ENCODE data around the gene EIF3J.

EIF3J gene

GRCh38 chr15:44596511-44597010 lies 59.6 kb downstream of the EIF3J start:
- Histone ChIP-seq H3K27ac (ENCODE audit: poor library complexity, severe bottlenecking) (no peak overlapping the region), H3K4me1 (ENCODE audit: insufficient read depth, poor library complexity, severe bottlenecking) (no peaks in the 10 kb centered on the region), H3K9me3 (ENCODE audit: severe bottlenecking) (no peaks in the 10 kb centered on the region), H3K27me3 (ENCODE audit: insufficient read depth, poor library complexity, severe bottlenecking) (no peaks in the 10 kb centered on the region), H3K36me3 (ENCODE audit: low read depth) (peaks cover 90% of the 10 kb centered on the region), H3K4me3 (ENCODE audit: severe bottlenecking) (no peak overlapping the region)
- no peak for TF ChIP-seq CTCF (IDR thresholded peaks at IDR 0.05; ENCODE audit: poor library complexity, severe bottlenecking)
- DNase-seq (ENCODE audit: low spot score): no peak
- no peak for ATAC-seq (ENCODE audit: low read depth)

- H3K36me3 ChIP-seq (ENCODE audit: low read depth): peaks cover 88% of the 10 kb centered on the region
- no peak overlapping the region for H3K27ac ChIP-seq (ENCODE audit: poor library complexity, severe bottlenecking)
- no peak for ATAC-seq (ENCODE audit: low read depth)
Measured at GRCh38 chr15:44598066-44598465, 61.1 kb downstream of the EIF3J start.

GRCh38 chr15:44598892-44599291 lies 61.9 kb downstream of the EIF3J start:
- no peak for DNase-seq (ENCODE audit: low spot score)
- no peaks in the 10 kb centered on the region for H3K4me1 ChIP-seq (ENCODE audit: insufficient read depth, poor library complexity, severe bottlenecking)
- H3K36me3 ChIP-seq (ENCODE audit: low read depth): peaks cover 88% of the 10 kb centered on the region
- no peaks in the 10 kb centered on the region for H3K9me3 ChIP-seq (ENCODE audit: severe bottlenecking)
- H3K4me3 ChIP-seq (ENCODE audit: severe bottlenecking): no peak overlapping the region
- ATAC-seq (ENCODE audit: low read depth): no peak
- no peak overlapping the region for H3K27ac ChIP-seq (ENCODE audit: poor library complexity, severe bottlenecking)
- TF ChIP-seq CTCF (IDR thresholded peaks at IDR 0.05; ENCODE audit: poor library complexity, severe bottlenecking): no peak
- H3K27me3 ChIP-seq (ENCODE audit: insufficient read depth, poor library complexity, severe bottlenecking): no peaks in the 10 kb centered on the region

More at GRCh38 chr15:44598066-44598465, 61.1 kb downstream of the EIF3J start:
- DNase-seq (ENCODE audit: low spot score): no peak
- H3K9me3 ChIP-seq (ENCODE audit: severe bottlenecking): no peaks in the 10 kb centered on the region
- H3K27me3 ChIP-seq (ENCODE audit: insufficient read depth, poor library complexity, severe bottlenecking): no peaks in the 10 kb centered on the region
- H3K4me1 ChIP-seq (ENCODE audit: insufficient read depth, poor library complexity, severe bottlenecking): no peaks in the 10 kb centered on the region
- no peak overlapping the region for H3K4me3 ChIP-seq (ENCODE audit: severe bottlenecking)
- no peak for TF ChIP-seq CTCF (IDR thresholded peaks at IDR 0.05; ENCODE audit: poor library complexity, severe bottlenecking)

GRCh38 chr15:44603126-44603525 lies 66.2 kb downstream of the EIF3J start:
- ATAC-seq (ENCODE audit: low read depth) (no peak), DNase-seq (ENCODE audit: low spot score) (no peak)
- Histone ChIP-seq H3K27ac (ENCODE audit: poor library complexity, severe bottlenecking) (no peak overlapping the region), H3K27me3 (ENCODE audit: insufficient read depth, poor library complexity, severe bottlenecking) (no peaks in the 10 kb centered on the region), H3K36me3 (ENCODE audit: low read depth) (peaks cover 89% of the 10 kb centered on the region), H3K9me3 (ENCODE audit: severe bottlenecking) (peaks cover 2% of the 10 kb centered on the region), H3K4me1 (ENCODE audit: insufficient read depth, poor library complexity, severe bottlenecking) (no peaks in the 10 kb centered on the region), H3K4me3 (ENCODE audit: severe bottlenecking) (no peak overlapping the region)
- TF ChIP-seq CTCF (IDR thresholded peaks at IDR 0.05; ENCODE audit: poor library complexity, severe bottlenecking): no peak

GRCh38 chr15:44606740-44607139 lies 69.8 kb downstream of the EIF3J start:
- H3K36me3 ChIP-seq (ENCODE audit: low read depth): peaks cover 90% of the 10 kb centered on the region
- DNase-seq (ENCODE audit: low spot score) (no peak), ATAC-seq (ENCODE audit: low read depth) (no peak)
- no peaks in the 10 kb centered on the region for H3K4me1 ChIP-seq (ENCODE audit: insufficient read depth, poor library complexity, severe bottlenecking)
- no peak overlapping the region for H3K27ac ChIP-seq (ENCODE audit: poor library complexity, severe bottlenecking)
- H3K27me3 ChIP-seq (ENCODE audit: insufficient read depth, poor library complexity, severe bottlenecking): no peaks in the 10 kb centered on the region
- H3K9me3 ChIP-seq (ENCODE audit: severe bottlenecking): peaks cover 2% of the 10 kb centered on the region
- TF ChIP-seq CTCF (IDR thresholded peaks at IDR 0.05; ENCODE audit: poor library complexity, severe bottlenecking): no peak
- H3K4me3 ChIP-seq (ENCODE audit: severe bottlenecking): no peak overlapping the region
